Large intestine (tissue), 3 donors: ENCODE measurements around the gene FAM181A. TPM values are rescaled to one million over a fixed set of nuclear protein-coding genes. Genes with fewer than 3 reads are reported as not detected.

Source experiments
- DNase-seq, 2 donors: peaks; one replicate each; pipeline versions ENCODE4 v3.0.0 to v3.0.0-alpha.2; 2013
- H3K27ac ChIP-seq: one replicate; pipeline ENCODE4 v1.5.1; 2013; ENCODE audit warnings: low read length
- H3K27me3 ChIP-seq: 2 replicates; pipeline ENCODE4 v1.6.1; 2013; ENCODE audit warnings: low read length; ENCODE audit not compliant: control insufficient read depth, insufficient read depth
- H3K36me3 ChIP-seq: 2 replicates; pipeline ENCODE4 v1.6.1; 2013; ENCODE audit warnings: low read length; ENCODE audit not compliant: control insufficient read depth, insufficient read depth
- H3K4me1 ChIP-seq: one replicate; pipeline ENCODE4 v1.6.1; 2013; ENCODE audit warnings: low read length; ENCODE audit not compliant: control insufficient read depth, insufficient read depth
- H3K4me3 ChIP-seq: one replicate; pipeline ENCODE4 v1.5.1; 2013; ENCODE audit warnings: low read length
- H3K9me3 ChIP-seq: one replicate; pipeline ENCODE4 v1.6.1; 2013; ENCODE audit warnings: mild to moderate bottlenecking, low read depth, low read length, moderate library complexity; ENCODE audit not compliant: control insufficient read depth
- WGBS: methylation state at CpG from one replicate; pipeline ENCODE4 v1.1.5; 2013; ENCODE audit warnings: low lambda C conversion rate; ENCODE audit not compliant: insufficient coverage; 5-methylcytosine and 5-hydroxymethylcytosine counted together
- polyA plus RNA-seq: library from polyadenylated mRNA; unstranded; fragments of 120-200 nt; gene quantifications from one replicate; pipeline ENCODE4 v1.2.1, GENCODE V29; 2013

Gene FAM181A
- polyA plus RNA-seq, 1 donor: not detected

GRCh38 chr14:93951635-93952540 is 24.7 kb downstream of the FAM181A start:
- Histone ChIP-seq H3K36me3 (no peaks in the 10 kb centered on the region), H3K27ac (no peak overlapping the region), H3K27me3 (no peaks in the 10 kb centered on the region), H3K9me3 (peaks cover 4% of the 10 kb centered on the region), H3K4me3 (no peak overlapping the region), H3K4me1 (peaks cover 30% of the 10 kb centered on the region)
- no peak for DNase-seq
- no CpG with 5 or more reads among the region's 7 CpGs for WGBS

- peaks cover 34% of the 10 kb centered on the region for H3K4me1 ChIP-seq
- DNase-seq: no peak
These were observed 25.7 kb downstream of the FAM181A start for GRCh38 chr14:93952829-93953228.

GRCh38 chr14:93953263-93953662 is 26.1 kb downstream of the FAM181A start:
- Histone ChIP-seq H3K4me1 (peaks cover 38% of the 10 kb centered on the region), H3K36me3 (no peaks in the 10 kb centered on the region), H3K9me3 (no peaks in the 10 kb centered on the region), H3K27me3 (no peaks in the 10 kb centered on the region), H3K4me3 (no peak overlapping the region), H3K27ac (no peak overlapping the region)
- no peak for DNase-seq
- no CpG with 5 or more reads among the region's 14 CpGs for WGBS

More at GRCh38 chr14:93952829-93953228, 25.7 kb downstream of the FAM181A start:
- H3K36me3 ChIP-seq: no peaks in the 10 kb centered on the region
- WGBS: no CpG with 5 or more reads among the region's 3 CpGs
- H3K9me3 ChIP-seq: no peaks in the 10 kb centered on the region
- H3K27me3 ChIP-seq: no peaks in the 10 kb centered on the region
- no peak overlapping the region for H3K4me3 ChIP-seq
- H3K27ac ChIP-seq: no peak overlapping the region

GRCh38 chr14:93953739-93954515 is 26.8 kb downstream of the FAM181A start:
- peaks cover 45% of the 10 kb centered on the region for H3K4me1 ChIP-seq
- WGBS: 40% methylated on average over 1 of the region's 18 CpGs
- H3K4me3 ChIP-seq: no peak overlapping the region
- H3K36me3 ChIP-seq: no peaks in the 10 kb centered on the region
- no peak overlapping the region for H3K27ac ChIP-seq
- no peaks in the 10 kb centered on the region for H3K9me3 ChIP-seq
- no peak for DNase-seq
- no peaks in the 10 kb centered on the region for H3K27me3 ChIP-seq

- Histone ChIP-seq H3K27ac (no peak overlapping the region), H3K4me3 (no peak overlapping the region), H3K27me3 (no peaks in the 10 kb centered on the region), H3K4me1 (peaks cover 49% of the 10 kb centered on the region), H3K9me3 (no peaks in the 10 kb centered on the region), H3K36me3 (no peaks in the 10 kb centered on the region)
- no peak for DNase-seq
- WGBS: no CpG with 5 or more reads among the region's 4 CpGs
These were observed 27.3 kb downstream of the FAM181A start for GRCh38 chr14:93954516-93954830.

GRCh38 chr14:93954900-93955849 is 28.0 kb downstream of the FAM181A start:
- WGBS: no CpG with 5 or more reads among the region's 19 CpGs
- DNase-seq: peak; percentile 46 to 74
- H3K27ac ChIP-seq: peak overlapping the region; percentile 30

GRCh38 chr14:93955850-93956481 is 28.8 kb downstream of the FAM181A start:
- no peaks in the 10 kb centered on the region for H3K36me3 ChIP-seq
- H3K4me1 ChIP-seq: peaks cover 61% of the 10 kb centered on the region
- H3K9me3 ChIP-seq: no peaks in the 10 kb centered on the region
- H3K27ac ChIP-seq: peak overlapping the region; percentile 30
- H3K27me3 ChIP-seq: no peaks in the 10 kb centered on the region
- WGBS: no CpG with 5 or more reads among the region's 8 CpGs
- H3K4me3 ChIP-seq: no peak overlapping the region
- no peak for DNase-seq

More at GRCh38 chr14:93954900-93955849, 28.0 kb downstream of the FAM181A start:
- Histone ChIP-seq H3K36me3 (no peaks in the 10 kb centered on the region), H3K4me1 (peaks cover 56% of the 10 kb centered on the region), H3K4me3 (peak overlapping the region; percentile 7), H3K9me3 (no peaks in the 10 kb centered on the region), H3K27me3 (no peaks in the 10 kb centered on the region)

- H3K4me1 ChIP-seq: peaks cover 61% of the 10 kb centered on the region
- no peaks in the 10 kb centered on the region for H3K27me3 ChIP-seq
- no peak overlapping the region for H3K4me3 ChIP-seq
- H3K27ac ChIP-seq: no peak overlapping the region
- H3K36me3 ChIP-seq: no peaks in the 10 kb centered on the region
- no peaks in the 10 kb centered on the region for H3K9me3 ChIP-seq
- WGBS: 60% methylated on average over 1 of the region's 14 CpGs
- DNase-seq: peak in 1 of 2 donors; percentile 65
These were observed 29.6 kb downstream of the FAM181A start for GRCh38 chr14:93956514-93957332.

GRCh38 chr14:93957333-93957710 is 30.2 kb downstream of the FAM181A start:
- DNase-seq: no peak
- H3K4me1 ChIP-seq: peaks cover 61% of the 10 kb centered on the region
- WGBS: no CpG with 5 or more reads among the region's 7 CpGs
- H3K27me3 ChIP-seq: no peaks in the 10 kb centered on the region
- no peak overlapping the region for H3K4me3 ChIP-seq
- no peak overlapping the region for H3K27ac ChIP-seq
- H3K9me3 ChIP-seq: no peaks in the 10 kb centered on the region
- no peaks in the 10 kb centered on the region for H3K36me3 ChIP-seq
